VCaP (cell line): ENCODE measurements around the gene BBS9.
"Not testable (repeated sequence)": the region's sequence is repeated elsewhere in the genome, so short reads cannot be mapped to it uniquely, and the experiment has no call there.

Source experiments
- H3K27ac ChIP-seq: fragments of 450-650 bp; 2 replicates; pipeline ENCODE4 v1.5.1; 2017
- CTCF ChIP-seq: fragments of 450-650 bp; conservative IDR thresholded peaks from 2 replicates; pipeline ENCODE4 v1.5.1; 2017; ENCODE audit warnings: mild to moderate bottlenecking, moderate library complexity

BBS9 gene

GRCh38 chr7:33472348-33473025, 343.1 kb downstream of the BBS9 start:
- H3K27ac ChIP-seq: no peak overlapping the region
- TF ChIP-seq CTCF: no peak

GRCh38 chr7:33477719-33478480, 348.5 kb downstream of the BBS9 start:
- H3K27ac ChIP-seq: no peak overlapping the region
- TF ChIP-seq CTCF: no peak

GRCh38 chr7:33484476-33484875, 355.1 kb downstream of the BBS9 start:
- H3K27ac ChIP-seq: not testable (repeated sequence)

- H3K27ac ChIP-seq: no peak overlapping the region
- TF ChIP-seq CTCF: no peak
Observed at GRCh38 chr7:33485747-33486493, 356.6 kb downstream of the BBS9 start.

- TF ChIP-seq CTCF: no peak
- no peak overlapping the region for H3K27ac ChIP-seq
Observed at GRCh38 chr7:33486633-33487032, 357.3 kb downstream of the BBS9 start.

- no peak overlapping the region for H3K27ac ChIP-seq
- TF ChIP-seq CTCF: no peak
Observed at GRCh38 chr7:33487998-33488682, 358.8 kb downstream of the BBS9 start.

GRCh38 chr7:33494474-33494873, 365.1 kb downstream of the BBS9 start:
- H3K27ac ChIP-seq: no peak overlapping the region
- no peak for TF ChIP-seq CTCF
